Hematopoietic multipotent progenitor cell (in vitro differentiated cells): ENCODE results near the gene RPL22L1. TPM values are rescaled to one million over a fixed set of nuclear protein-coding genes. Genes with fewer than 3 reads are reported as not detected.
"Not testable (repeated sequence)": the region's sequence is repeated elsewhere in the genome, so short reads cannot be mapped to it uniquely, and the experiment has no call there.

Source experiments
- DNase-seq, 3 donors: peaks; one replicate each; pipeline ENCODE4 v3.0.0-alpha.2; 2011 to 2015; ENCODE audit warnings: low read depth in 2 of 3, low spot score in 2 of 3
- total RNA-seq: library from RNA; depleted of rRNA; stranded (reverse); fragments of >200 nt; gene quantifications from one replicate; pipeline ENCODE4 v1.2.3, GENCODE V29; 2012

RPL22L1 gene
- total RNA-seq, 1 donor = 13.7 TPM

GRCh38 chr3:170836491-170836890, 33.5 kb downstream of the RPL22L1 start:
- DNase-seq = no peak

- DNase-seq = no peak
Measured at GRCh38 chr3:170835336-170835735, 34.7 kb downstream of the RPL22L1 start.

- no peak for DNase-seq
Measured at GRCh38 chr3:170830580-170830979, 39.4 kb downstream of the RPL22L1 start.

GRCh38 chr3:170829546-170830272, 40.3 kb downstream of the RPL22L1 start:
- no peak for DNase-seq

- DNase-seq = no peak
Measured at GRCh38 chr3:170826047-170826446, 43.9 kb downstream of the RPL22L1 start.

- DNase-seq = not testable (repeated sequence)
Measured at GRCh38 chr3:170823562-170823961, 46.4 kb downstream of the RPL22L1 start.

GRCh38 chr3:170818325-170818724, 51.7 kb downstream of the RPL22L1 start:
- not testable (repeated sequence) for DNase-seq

- DNase-seq = not testable (repeated sequence)
Measured at GRCh38 chr3:170817471-170817870, 52.5 kb downstream of the RPL22L1 start.

GRCh38 chr3:170816841-170817240, 53.2 kb downstream of the RPL22L1 start:
- DNase-seq = no peak

- no peak for DNase-seq
Measured at GRCh38 chr3:170816341-170816740, 53.7 kb downstream of the RPL22L1 start.

- DNase-seq = no peak
Measured at GRCh38 chr3:170815936-170816335, 54.1 kb downstream of the RPL22L1 start.

- DNase-seq = no peak
Measured at GRCh38 chr3:170815340-170815739, 54.7 kb downstream of the RPL22L1 start.

Other genes with a start within 250 kb of the RPL22L1 start
- 1.1 TPM for gene EIF5A2, start 38.4 kb upstream of the RPL22L1 start, total RNA-seq
- not detected for gene SLC2A2, start 156.5 kb upstream of the RPL22L1 start, total RNA-seq